NCI-H1417 treated with DMSO at 0.1 percent for 48 hours (cell line): ENCODE measurements around the gene IL21.

ENCODE experiments used
- DNase-seq: peaks from one replicate; lab custom pipeline; 2025; lab: John Stamatoyannopoulos, UW

Gene IL21

DNA sequence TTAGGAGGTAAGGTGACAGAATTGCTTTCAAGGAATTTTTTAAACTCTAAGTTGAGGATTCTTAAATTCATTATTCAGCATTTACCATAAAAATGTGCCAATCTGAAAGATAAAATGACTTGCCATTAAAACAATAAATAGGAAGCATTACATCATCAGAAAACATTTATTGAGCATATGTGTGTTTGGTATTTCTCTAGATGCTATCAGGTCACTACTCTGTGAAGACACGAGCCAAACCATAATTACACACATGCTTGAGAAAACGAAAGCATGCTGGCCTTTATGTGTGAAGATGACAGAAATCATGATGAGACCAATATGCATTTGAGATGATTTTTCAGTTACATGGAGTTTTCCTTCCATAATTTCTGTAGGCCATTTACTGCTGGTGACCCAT is 12.3 kb upstream of the IL21 start:
- DNase-seq, result no peak

DNA sequence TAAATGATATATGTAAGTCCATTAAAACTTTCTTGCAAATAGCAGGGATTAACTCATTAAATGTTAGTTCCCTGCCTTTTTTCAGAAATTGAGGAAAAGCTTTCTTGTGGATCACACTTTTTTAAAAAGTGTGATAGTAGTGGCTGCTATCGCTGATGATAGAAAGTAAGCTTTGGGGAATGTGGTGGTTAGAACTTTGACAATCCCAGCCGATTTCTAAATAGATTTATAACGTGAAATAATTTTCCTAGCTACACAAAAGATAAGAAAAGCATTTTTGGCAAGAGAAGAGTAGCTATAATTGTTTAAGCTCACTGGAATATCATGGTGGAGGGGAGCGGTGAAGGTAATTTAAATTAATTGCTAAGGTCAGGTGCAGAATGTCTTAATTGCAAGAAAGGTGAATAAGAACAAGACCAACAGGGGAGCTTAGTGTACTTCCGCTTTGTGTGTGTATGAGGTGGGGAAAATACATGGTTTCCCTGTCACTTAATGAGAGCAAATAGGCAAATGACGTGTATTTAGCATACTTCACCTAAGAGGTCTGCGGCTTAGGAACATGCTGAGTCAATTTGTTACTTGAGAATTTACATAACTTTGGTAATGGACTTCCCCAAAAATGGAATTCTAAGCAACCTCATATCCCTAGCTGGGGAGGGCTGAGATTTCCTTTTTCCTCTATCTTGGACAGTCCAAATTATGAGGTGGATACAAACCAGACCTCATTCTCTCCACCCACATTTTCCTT is 11.7 kb upstream of the IL21 start:
- peak; percentile 3 for DNase-seq

DNA sequence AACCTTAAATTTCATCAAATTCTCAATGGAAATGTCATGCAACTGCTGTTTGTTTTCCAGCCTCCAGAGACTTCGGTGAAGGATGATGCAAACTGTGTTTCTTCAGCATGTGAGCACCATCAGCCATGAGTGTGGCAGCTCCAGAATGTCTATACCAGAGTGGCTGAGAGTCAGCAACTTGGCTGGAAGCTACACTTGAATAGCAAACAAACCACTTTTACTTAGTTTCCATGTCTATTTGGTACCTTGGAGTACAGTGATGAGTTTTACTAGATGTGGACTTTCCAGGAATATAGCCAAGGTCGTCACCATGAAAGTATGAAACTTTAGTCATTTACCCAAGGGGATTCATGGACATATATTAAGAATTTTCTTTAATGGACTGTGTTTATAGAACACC is 4.3 kb upstream of the IL21 start:
- DNase-seq, result no peak

DNA sequence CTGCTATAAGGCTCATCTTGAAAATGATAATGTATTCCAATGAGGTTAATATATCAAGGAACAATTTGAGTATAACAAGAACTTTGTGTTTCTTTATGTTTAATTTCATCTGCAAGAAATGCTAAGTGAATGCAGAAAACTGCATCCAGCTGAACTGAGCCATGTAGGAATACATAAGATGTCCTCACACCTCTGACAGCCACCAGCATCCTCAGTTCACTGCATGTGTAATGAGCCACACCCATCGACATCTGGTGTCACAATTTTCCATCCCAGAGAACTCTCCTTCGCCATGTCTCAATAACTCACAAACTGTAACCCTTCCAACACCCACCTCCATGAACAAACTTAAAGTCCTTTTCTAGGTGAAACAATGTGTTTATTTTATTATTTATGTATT is 3.3 kb upstream of the IL21 start:
- no peak for DNase-seq

DNA sequence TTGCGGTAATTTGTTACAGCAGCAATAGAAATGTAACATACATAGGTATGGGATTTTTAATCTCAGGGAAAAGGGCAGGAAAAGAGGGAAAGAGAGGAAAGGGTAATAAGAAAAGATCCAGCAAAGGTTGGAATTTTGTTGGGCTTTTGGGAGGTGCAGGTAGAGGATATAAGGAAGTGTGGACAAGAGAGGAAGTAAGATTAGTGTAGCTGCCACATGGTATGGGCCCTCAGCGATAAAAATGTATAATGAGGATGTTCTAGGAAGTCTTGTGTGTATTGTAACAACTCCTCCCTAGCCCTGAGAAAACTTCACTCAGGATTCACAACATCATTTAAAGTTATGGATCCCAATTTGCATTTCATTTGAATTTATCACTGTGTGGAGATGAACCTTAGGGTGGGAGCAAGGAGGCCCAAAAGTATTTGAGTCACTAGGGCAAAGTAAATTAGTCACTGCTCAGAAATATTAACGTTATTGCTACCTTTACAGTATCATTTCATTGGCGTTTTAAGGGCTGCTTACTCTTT is 2.8 kb upstream of the IL21 start:
- no peak for DNase-seq

DNA sequence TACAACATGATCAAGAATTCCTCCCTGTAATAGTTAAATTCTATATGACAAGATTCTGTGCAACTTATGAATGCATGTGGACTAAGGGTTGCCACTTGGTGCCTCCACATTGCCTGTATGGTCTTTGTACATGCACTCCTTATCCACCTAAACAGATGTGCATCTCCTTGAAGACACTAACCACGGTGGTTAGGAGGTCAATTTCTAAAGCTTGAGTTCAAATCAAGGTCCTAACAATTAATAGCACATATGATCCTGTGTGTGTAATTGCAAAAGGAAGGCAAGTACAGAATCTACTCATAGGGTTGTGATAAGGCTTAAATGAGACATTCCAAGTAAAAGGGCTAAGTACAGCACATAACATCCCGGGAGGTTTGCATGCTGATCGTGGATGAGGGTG is 1.5 kb upstream of the IL21 start:
- DNase-seq, result no peak

DNA sequence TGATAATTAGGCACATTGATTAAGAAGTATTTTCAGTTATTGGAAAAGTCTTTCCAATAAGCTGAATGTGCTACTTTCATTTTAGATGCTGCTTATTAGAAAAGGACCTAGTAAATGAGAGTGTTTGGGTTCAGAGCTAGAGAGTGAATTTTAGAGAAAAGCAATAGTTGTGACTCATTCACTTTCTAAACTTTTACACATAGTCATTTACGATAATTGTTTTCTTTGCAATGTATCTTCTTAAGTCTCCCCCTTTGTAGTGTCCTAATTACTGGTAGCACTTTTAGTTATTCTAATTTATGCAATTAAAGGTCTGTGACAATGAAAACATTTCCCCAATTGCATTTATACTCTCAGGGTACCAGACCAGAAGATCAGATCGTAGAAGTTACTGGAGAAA is 1.3 kb downstream of the IL21 start:
- no peak for DNase-seq

DNA sequence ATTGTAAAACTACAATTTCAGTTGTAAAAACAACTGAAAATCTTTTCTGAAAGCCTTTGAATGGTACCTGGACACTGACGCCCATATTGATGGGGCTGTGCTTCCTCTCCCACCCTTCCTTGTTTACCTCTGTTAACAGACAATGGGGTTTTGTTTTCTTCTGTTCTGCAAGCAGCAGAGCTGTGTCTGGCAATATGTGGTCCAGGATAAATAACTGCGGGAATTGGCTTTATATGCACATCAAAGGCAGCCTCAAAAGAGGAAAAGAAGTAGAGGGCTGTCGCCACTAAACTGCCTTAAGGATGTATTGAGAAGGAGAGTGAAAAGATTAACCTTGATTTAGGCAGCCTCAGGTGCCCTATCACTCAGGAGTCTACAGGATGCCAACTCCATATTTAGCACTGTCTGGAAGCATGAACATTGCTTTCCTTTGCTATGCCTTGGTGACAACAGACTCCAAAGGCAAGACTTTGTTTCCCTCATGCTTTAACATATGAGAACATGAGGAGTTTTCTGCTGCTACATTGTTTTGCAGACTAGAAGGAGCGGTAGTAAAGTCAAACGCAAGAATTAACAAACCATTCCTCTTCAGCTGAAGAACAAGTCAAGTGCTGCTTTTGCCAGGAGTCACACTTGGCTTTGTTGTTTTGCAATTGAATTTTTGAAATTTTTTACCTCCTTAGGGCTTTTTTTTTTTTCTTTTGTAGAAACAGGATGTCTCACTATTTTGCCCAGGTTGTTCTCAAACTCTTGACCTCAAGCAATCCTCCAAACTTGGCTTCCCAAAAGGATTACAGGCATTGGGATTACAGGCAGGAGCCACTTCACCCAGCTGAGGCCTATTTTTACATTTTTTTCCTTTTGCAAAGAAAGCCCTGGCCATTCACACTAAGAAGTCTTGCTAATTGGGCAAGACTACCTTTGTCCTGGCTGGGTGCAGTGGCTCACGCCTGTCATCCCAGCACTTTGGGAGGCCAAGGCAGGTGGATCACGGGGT is 3.0 kb downstream of the IL21 start:
- DNase-seq, result no peak

DNA sequence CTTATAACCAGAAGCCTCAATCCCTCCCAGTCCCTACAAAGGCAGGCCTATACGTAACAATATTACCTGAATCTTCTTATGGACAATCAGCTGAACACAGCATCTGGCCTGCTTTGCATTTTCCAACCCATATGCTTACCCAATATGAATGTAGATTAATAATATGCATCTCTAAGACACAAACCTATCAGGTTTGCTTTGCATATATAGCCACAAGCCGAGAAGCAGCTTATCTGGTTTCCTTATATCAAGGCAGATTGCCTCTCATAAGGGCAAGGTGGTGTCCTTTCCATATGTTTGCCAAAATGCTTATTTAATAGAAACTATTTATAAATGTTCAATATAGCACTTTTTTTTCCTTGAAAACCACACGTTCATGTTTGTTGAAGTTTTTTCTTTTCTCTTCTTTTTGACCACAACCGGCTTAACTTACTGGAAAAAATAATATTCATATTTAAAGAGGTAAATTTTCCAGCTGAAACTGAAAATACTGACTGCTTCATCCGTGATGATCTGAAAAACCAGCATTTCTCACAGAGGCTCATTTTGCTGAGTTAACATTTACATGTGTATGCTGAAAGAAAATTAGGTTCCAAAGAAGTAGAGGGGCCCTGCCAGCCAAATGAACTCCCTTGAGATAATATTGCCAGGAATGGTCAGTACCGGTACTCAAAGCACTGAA is 3.8 kb downstream of the IL21 start:
- DNase-seq, result no peak

DNA sequence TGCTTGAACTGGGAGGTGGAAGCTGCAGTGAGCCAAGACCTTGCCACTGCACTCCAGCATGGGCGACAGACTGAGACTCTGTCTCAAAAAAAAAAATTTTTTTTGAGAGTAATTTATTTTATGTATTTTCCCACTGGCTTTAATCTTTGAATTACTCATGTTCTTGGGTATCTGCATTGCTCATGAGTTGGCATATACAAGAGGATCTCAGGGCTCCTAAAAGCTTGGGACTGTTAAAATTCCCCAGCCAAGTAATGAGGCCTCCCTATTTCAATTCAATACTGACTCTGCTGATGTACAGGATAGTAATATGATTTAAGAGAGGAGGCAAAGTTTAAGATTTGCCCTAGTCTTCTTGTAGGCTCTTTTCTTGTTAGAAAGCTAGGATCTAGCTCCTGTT is 6.2 kb downstream of the IL21 start:
- no peak for DNase-seq

DNA sequence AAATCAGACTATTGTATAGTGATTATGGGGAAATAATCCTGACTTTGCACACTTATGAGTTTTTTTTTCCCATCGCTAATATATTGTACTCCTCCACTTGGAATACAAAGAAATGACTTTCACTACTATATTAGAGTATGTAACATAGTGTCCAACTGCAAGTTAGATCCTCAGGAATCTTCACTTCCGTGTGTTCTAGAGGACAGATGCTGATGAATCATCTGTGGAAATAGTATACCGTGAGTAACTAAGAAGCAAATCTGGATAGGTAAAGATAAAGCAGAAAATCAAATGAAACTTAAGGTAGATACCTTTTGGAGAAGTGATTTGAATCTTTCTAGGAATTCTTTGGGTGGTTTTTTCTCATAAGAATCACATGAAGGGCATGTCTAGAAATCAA is 8.3 kb downstream of the IL21 start:
- DNase-seq, result no peak

DNA sequence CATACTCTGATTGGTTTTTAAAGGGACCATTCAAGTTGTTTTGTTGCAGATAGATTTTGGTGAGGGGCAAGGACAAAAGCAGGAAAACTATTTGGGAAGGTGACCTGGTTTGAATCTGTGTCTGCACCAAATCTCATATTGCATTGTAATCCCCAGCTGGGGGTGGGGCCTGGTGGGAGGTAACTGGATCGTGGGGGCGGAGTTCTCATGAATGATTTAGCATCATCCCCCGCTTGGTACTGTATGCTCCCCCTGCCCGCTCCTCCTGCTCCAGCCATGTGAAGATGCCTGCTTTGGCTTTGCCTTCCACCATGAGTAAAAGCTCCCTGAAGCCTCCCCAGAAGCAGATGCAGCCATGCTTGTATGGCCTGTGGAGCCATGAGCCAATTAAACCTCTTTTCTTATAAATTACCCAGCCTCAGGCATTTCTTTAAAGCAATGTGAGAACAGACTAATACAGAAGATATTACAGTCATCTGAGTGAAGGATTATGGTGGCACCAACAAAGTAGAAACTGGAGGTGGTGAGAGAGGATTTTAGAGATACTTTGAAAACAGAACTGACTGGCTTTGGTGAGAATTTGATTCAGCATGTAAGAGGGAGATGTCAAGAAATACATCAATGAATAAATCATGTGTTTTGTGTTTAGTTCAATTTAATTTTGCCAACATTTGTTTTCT is 14.4 kb downstream of the IL21 start:
- no peak for DNase-seq

DNA sequence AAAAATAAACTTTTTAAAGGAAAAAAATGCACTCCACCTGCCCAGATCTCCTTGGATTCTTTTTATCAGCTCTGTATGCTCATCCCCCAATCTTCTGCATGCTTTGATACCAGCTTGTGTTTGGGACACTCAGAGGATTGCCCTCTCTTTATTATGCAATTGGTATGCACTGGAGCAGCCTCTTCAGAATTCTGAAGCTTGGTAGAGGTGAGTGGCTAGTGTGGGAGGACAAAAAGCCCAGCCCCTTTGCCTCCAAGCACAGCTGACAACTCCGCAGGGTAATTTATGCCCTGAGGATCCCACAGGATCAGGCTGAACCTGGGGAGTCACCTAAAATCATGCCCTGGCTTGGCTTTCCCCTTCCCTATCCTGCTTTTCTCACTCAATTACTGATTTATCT is 16.7 kb downstream of the IL21 start:
- no peak for DNase-seq

DNA sequence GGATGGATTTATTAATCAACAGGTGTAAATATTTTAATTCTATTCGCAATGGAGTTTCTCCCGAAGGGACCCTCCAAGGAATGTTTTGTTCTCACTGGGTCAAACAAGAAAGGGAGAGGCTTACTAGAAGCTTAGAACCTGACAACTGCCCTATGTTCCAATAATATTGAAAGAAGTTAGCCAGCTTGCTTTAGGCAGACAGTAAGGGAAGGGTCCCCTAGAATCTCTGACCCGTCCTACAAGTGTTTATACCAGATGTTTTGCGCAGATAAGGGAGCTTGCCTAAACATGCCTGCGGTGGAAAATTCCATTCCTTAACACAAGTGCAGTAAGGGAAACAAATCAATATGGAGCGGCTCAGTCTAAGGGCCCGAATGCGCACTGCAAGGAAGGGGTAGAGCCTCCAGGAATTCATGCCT is 17.7 kb downstream of the IL21 start:
- no peak for DNase-seq

DNA sequence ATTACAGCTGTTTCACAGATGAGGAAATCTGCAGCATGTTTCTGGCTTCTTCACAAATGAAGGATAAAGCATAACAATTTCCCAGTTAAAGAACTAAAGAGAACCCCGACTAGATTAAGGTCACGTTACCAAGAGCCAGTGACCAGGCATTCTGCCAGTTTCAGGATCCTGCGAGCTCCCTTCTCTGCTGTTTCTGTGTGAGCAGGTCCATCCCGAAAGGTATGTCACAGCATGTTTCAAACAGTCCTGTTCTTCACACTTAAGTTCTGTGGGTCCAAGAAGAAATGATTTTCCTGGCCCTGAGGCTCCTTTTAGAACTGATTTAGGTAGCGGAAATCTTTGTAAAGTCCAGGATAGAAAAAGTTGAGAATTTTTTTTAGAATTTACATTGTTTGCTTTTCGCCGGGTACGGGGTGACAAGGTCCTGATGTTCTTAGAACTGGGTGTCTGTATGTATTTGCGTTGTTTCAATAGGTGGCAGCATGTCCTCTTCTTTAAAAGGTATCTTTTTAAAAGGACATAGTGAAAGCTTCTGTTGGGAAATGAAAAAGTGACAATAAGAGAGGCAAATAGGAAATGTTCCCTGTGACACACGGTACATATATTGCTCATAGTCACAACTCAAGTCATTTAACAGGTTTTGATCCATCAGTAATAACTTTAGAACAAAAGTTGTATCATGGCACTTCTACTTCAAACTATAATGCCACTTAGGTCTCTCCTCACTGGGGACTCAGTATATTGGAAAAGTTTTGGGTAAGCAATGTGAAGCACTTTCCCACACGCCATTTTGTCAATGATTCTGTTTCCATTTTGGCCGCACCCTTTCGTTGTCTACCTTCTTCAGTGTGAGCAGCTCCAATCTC is 18.4 kb downstream of the IL21 start:
- no peak for DNase-seq

DNA sequence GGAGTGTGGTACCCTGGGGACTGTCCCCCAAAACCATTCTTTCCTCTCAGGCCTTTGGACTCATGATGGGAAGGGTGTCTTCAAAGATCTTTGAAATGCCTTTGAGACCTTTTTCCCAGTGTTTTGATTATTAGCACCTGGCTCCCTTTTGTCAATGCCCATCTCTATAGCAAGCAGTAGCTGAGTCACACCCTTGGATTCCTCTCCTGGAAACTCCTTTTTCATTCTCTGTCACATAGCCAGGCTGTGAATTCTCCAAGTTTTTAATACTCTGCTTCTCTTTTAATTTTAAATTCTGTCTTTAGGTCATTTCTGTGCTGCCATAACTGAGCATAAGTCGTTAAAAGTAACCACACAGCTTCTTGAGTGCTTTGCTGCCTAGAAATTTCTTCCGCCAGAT is 29.7 kb downstream of the IL21 start:
- no peak for DNase-seq

DNA sequence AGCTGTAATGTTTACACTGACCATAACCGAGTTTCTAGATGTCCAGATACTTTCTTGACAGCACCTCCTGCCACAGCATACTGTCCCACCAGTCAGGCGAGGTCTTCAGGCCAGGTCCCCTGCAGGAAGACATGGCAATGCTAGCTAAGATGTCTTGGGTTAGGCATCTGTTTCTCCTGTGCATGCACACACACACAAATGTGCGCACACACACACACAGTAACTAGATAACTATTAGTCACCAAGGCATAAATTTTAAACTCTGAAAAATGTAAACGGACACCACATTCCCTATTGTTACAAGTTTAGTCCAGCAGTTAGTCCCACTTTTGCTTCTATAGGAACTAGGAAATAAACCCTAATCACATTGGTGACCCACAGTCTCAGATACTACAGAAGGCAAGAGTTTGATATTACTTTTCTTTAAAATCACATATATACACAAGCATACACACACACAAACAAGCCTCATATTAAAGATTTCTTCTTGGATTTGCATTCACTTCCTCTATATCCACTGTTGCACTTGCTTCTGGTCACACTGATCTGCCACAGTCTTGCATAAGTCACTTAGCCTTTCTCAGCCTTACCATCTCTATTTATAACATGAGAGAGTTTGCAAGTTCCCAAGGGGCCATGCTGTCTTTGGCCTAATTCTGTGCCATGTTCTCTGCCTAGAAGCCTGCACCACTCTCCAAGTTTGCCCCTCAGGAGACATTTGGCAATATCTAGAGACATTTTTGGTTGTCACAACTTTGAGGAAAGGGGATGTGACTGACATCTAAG is 32.2 kb downstream of the IL21 start:
- no peak for DNase-seq

DNA sequence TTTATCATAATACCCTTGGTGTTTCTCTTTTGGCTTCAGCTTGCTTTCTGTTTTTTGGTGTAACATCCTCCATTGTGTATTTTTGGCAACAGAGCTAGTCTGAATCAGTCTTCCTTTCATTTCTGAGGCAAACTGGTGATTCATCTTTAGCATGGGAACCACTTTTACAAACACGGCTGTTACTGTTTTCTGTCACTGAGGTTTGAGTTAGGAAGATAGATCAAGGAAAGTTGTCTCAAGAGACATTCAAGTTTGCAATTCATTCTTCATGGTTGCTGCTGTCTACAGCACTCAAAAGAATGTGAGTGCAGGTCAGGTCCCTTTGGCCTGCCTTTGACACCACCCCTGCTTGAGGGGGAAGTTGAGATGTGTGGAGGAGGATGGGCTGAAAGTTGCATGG is 36.3 kb downstream of the IL21 start:
- DNase-seq, result no peak

DNA sequence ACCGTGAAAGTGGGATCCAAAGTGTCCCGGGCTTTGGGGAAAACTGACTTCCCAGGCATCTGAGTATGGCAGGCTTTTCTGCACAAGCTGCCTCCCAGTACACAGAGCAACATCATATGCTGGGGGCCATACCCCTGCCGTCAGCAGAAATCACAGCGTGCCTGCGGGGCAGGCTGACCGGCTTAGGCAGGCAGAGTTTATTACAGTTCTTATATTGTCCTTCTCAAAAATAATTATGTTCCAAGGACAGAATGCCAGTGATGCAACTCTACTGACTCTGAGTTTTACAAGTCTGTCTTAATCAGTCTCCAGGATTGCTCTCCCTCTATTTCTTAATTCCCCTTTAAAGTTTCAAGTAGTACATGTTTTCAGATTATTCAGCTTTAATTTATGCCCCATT is 37.0 kb downstream of the IL21 start:
- DNase-seq, result no peak
